IMR-90 (cell line): ENCODE results near the gene AGO1.

ENCODE experiments used
- BHLHE40 ChIP-seq: fragments of 150-350 bp; IDR thresholded peaks from 2 replicates; pipeline ENCODE4 v1.6.1; 2016; ENCODE audit warnings: mild to moderate bottlenecking, low read depth, low read length
- CEBPB ChIP-seq: IDR thresholded peaks from 2 replicates; pipeline ENCODE4 v1.6.1; 2012; ENCODE audit warnings: low read depth, low read length, improper control_type of control experiment
- CHD1 ChIP-seq: IDR thresholded peaks from 2 replicates; pipeline ENCODE4 v1.6.1; 2012; ENCODE audit warnings: low read depth, low read length, improper control_type of control experiment
- ELK1 ChIP-seq: fragments of 150-350 bp; IDR thresholded peaks from 2 replicates; pipeline ENCODE4 v1.6.1; 2016; ENCODE audit warnings: low read depth, mild to moderate bottlenecking, low read length, moderate library complexity, borderline replicate concordance
- MAZ ChIP-seq: IDR thresholded peaks from 2 replicates; pipeline ENCODE4 v1.6.1; 2012; ENCODE audit warnings: low read depth, mild to moderate bottlenecking, low read length, improper control_type of control experiment, moderate library complexity, borderline replicate concordance
- NFE2L2 ChIP-seq: fragments of 150-350 bp; IDR thresholded peaks from 2 replicates; pipeline ENCODE4 v1.6.1; 2016; ENCODE audit warnings: low read depth, mild to moderate bottlenecking, low read length
- POLR2A ChIP-seq: IDR thresholded peaks from 2 replicates; pipeline ENCODE4 v1.6.1; 2012; ENCODE audit warnings: mild to moderate bottlenecking, low read depth, low read length
- RAD21 ChIP-seq: IDR thresholded peaks from 2 replicates; pipeline ENCODE4 v1.6.1; 2012; ENCODE audit warnings: low read length, improper control_type of control experiment
- RFX5 ChIP-seq: IDR thresholded peaks from 2 replicates; pipeline ENCODE4 v1.8.0; 2012; ENCODE audit warnings: low read depth, mild to moderate bottlenecking, low read length, moderate library complexity
- TF ChIP-seq, protein P1 (sequence below): conservative IDR thresholded peaks from 2 replicates; pipeline ENCODE4 v1.5.1; 2012; ENCODE audit warnings: mild to moderate bottlenecking, low read depth, low read length, improper control_type of control experiment
- TF ChIP-seq, protein P2 (sequence below): fragments of 150-350 bp; IDR thresholded peaks from 2 replicates; pipeline ENCODE4 v1.6.1; 2017; ENCODE audit warnings: mild to moderate bottlenecking, antibody characterized with exemption, low read length, low read depth

- TF ChIP-seq, protein P1, sequence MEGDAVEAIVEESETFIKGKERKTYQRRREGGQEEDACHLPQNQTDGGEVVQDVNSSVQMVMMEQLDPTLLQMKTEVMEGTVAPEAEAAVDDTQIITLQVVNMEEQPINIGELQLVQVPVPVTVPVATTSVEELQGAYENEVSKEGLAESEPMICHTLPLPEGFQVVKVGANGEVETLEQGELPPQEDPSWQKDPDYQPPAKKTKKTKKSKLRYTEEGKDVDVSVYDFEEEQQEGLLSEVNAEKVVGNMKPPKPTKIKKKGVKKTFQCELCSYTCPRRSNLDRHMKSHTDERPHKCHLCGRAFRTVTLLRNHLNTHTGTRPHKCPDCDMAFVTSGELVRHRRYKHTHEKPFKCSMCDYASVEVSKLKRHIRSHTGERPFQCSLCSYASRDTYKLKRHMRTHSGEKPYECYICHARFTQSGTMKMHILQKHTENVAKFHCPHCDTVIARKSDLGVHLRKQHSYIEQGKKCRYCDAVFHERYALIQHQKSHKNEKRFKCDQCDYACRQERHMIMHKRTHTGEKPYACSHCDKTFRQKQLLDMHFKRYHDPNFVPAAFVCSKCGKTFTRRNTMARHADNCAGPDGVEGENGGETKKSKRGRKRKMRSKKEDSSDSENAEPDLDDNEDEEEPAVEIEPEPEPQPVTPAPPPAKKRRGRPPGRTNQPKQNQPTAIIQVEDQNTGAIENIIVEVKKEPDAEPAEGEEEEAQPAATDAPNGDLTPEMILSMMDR: no peak
- 0 out of 2 replicates have a peak, but pooled peaks have one; percentile 18 for TF ChIP-seq CHD1
- TF ChIP-seq POLR2A: peak; percentile 88
- no peak for TF ChIP-seq CEBPB
- TF ChIP-seq, protein P2, sequence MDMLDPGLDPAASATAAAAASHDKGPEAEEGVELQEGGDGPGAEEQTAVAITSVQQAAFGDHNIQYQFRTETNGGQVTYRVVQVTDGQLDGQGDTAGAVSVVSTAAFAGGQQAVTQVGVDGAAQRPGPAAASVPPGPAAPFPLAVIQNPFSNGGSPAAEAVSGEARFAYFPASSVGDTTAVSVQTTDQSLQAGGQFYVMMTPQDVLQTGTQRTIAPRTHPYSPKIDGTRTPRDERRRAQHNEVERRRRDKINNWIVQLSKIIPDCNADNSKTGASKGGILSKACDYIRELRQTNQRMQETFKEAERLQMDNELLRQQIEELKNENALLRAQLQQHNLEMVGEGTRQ: peak; percentile 12; the same call in 1 of the 2 replicates
- TF ChIP-seq NFE2L2: no peak
- TF ChIP-seq BHLHE40: 0 out of 2 replicates have a peak, but pooled peaks have one; percentile 1
- TF ChIP-seq MAZ: 0 out of 2 replicates have a peak, but pooled peaks have one; percentile 8
- TF ChIP-seq RAD21: no peak
- no peak for TF ChIP-seq ELK1
- no peak for TF ChIP-seq RFX5
These were observed 47.8 kb downstream of the AGO1 start, which contains the start of gene AGO3 for GRCh38 chr1:35930593-35931445.
